Choroid plexus epithelial cell (primary cell): ENCODE data around the gene SLC1A2.
A peak's percentile ranks its signal among the peaks of the same experiment; 100 is the strongest.

Source experiments
- DNase-seq: peaks from one replicate; pipeline ENCODE4 v3.0.0-alpha.2; 2010; ENCODE audit warnings: low read depth
- H3K4me3 ChIP-seq: 2 replicates; pipeline ENCODE4 v1.5.1; 2011; ENCODE audit warnings: low read depth, mild to moderate bottlenecking, control low read depth, low read length, moderate library complexity
- TF ChIP-seq, protein P1 (sequence below): conservative IDR thresholded peaks from 2 replicates; pipeline ENCODE4 v1.5.1; 2011; ENCODE audit warnings: low read depth, mild to moderate bottlenecking, control low read depth, inconsistent platforms, low read length, moderate library complexity

SLC1A2 gene

GRCh38 chr11:35270342-35270741, 149.0 kb downstream of the SLC1A2 start:
- no peak for DNase-seq
- TF ChIP-seq, protein P1, sequence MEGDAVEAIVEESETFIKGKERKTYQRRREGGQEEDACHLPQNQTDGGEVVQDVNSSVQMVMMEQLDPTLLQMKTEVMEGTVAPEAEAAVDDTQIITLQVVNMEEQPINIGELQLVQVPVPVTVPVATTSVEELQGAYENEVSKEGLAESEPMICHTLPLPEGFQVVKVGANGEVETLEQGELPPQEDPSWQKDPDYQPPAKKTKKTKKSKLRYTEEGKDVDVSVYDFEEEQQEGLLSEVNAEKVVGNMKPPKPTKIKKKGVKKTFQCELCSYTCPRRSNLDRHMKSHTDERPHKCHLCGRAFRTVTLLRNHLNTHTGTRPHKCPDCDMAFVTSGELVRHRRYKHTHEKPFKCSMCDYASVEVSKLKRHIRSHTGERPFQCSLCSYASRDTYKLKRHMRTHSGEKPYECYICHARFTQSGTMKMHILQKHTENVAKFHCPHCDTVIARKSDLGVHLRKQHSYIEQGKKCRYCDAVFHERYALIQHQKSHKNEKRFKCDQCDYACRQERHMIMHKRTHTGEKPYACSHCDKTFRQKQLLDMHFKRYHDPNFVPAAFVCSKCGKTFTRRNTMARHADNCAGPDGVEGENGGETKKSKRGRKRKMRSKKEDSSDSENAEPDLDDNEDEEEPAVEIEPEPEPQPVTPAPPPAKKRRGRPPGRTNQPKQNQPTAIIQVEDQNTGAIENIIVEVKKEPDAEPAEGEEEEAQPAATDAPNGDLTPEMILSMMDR: no peak
- no peak overlapping the region for H3K4me3 ChIP-seq

DNA sequence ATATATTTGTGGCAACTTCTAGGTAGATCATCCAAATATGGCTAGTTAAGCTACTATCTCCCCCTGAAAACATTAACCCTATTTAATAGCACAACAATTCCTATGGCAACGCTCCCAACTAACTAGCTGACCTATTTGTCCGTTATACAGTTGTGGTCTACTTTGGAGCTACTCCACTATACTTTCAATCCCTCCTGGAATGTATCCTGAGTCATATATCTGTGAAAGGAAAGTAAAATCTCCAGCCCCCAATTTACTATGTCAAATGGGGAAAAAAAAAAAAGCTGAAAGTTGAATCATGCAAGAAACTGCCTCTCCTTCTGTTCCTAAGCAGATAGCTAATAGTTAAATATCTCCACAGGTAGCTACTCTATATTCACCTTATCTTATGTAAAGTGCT, 151.9 kb downstream of the SLC1A2 start:
- peak; percentile 83 for DNase-seq
- H3K4me3 ChIP-seq: no peak overlapping the region
- TF ChIP-seq, protein P1: no peak

DNA sequence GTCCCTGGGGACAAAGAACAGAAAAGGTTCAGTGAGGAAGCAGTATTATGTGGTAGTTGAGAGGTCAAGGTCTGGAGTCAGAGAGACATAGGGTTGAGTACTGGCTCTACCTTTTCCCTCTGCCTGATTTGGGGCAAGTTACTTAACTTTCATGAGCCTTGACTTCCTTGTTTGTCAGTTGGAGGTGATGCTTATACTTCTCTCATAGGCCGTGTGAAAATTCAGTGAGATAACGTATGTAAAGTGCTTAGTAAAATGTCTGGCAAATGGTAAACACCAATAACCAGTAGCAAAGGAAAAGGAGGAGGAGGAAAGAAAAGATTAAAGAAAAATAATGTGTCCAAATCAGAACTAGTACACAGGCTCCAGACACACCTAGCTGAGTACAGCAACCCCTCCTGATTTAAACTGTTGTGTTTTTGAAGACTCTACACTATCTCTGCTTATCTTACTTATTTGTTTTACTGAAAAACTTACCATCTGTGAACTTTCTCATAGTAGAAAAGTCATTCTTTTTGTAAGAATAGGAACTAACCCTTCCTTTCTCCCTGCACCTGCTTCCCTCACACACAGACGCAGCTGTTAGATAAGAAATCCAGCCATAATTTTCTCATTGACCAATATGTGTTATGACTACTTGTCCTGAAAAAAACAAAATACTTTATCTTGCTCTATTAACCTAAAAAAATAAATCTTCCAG, 153.5 kb downstream of the SLC1A2 start:
- TF ChIP-seq, protein P1: no peak
- H3K4me3 ChIP-seq: no peak overlapping the region

DNA sequence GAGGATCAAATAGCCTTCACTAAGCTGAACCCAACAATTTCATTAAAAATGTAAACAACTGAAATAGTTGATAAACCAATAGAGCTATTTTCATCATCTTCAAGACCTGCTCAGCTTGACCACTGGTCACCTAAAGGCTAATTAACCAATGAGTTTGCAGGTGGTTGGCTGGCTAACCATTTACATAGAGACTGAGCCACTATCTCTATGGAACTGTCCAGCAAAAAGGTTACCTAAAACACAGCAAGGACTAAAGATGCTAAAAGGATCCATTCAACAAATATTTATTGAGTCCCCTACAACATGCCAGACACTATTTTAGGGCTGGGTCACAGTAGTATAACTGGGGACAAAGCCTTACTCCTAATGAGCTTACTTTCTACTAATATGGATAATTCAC, 156.6 kb downstream of the SLC1A2 start:
- TF ChIP-seq, protein P1: no peak
- DNase-seq: no peak
- no peak overlapping the region for H3K4me3 ChIP-seq

More for the DNA sequence above, 153.5 kb downstream of the SLC1A2 start:
- DNase-seq: no peak

- TF ChIP-seq, protein P1: no peak
- no peak for DNase-seq
- no peak overlapping the region for H3K4me3 ChIP-seq
Observed at GRCh38 chr11:35262056-35262455, 157.3 kb downstream of the SLC1A2 start.

- DNase-seq: no peak
- no peak overlapping the region for H3K4me3 ChIP-seq
- TF ChIP-seq, protein P1: no peak
Observed at GRCh38 chr11:35261197-35261596, 158.2 kb downstream of the SLC1A2 start.

- TF ChIP-seq, protein P1: no peak
- no peak overlapping the region for H3K4me3 ChIP-seq
- DNase-seq: peak; percentile 84
Observed at GRCh38 chr11:35260342-35260985, 158.9 kb downstream of the SLC1A2 start.
